T47D (cell line): ENCODE results near the gene KRTAP4-2.
"Not testable (repeated sequence)": the region's sequence is repeated elsewhere in the genome, so short reads cannot be mapped to it uniquely, and the experiment has no call there.

Experiments used
- DNase-seq, 2 experiments: peaks; one replicate each; pipeline versions ENCODE4 v3.0.0 to v3.0.0-alpha.2; 2011 to 2012; ENCODE audit warnings: low read depth in 1 of 2, low spot score in 1 of 2
- JUND ChIP-seq: IDR thresholded peaks from 2 replicates; pipeline ENCODE4 v1.6.1; 2012; ENCODE audit warnings: low read depth
- in situ Hi-C: cut with HindIII; loops from 2 replicates; pipeline ENCODE4 v1.10.0; 2016; ENCODE audit warnings: low sequenced_read_pairs, low pct_unique_long_range_greater_than_20kb

The KRTAP4-2 gene

DNA sequence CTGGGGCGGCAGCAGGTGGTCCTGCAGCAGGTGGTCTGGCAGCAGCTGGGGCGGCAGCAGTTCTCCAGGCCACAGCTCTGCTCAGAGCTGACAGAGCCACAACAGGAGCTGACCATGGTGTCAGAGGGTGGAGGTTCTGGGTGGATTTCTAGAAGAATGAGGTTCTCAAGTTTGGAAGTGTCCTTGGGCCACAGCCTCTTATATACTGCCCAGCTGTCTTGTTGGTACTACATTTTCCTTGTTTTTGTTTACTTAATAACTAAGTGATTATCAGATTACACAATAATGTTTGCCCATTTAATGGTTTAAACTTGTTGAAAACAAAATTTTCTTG lies 28.4 kb downstream of the KRTAP4-2 start, which contains the start of gene KRTAP4-5:
Gene KRTAP4-5, minus strand, starts transcription at position 174 of the 334 bp plus-strand sequence. Its CDS starts 58 bp downstream, at position 116.
- in situ Hi-C loops = no loop called here
- TF ChIP-seq JUND = no peak
- no peak for DNase-seq

GRCh38 chr17:41148971-41149651 lies 28.9 kb downstream of the KRTAP4-2 start:
- DNase-seq, in situ Hi-C loops: not testable (repeated sequence)

DNA sequence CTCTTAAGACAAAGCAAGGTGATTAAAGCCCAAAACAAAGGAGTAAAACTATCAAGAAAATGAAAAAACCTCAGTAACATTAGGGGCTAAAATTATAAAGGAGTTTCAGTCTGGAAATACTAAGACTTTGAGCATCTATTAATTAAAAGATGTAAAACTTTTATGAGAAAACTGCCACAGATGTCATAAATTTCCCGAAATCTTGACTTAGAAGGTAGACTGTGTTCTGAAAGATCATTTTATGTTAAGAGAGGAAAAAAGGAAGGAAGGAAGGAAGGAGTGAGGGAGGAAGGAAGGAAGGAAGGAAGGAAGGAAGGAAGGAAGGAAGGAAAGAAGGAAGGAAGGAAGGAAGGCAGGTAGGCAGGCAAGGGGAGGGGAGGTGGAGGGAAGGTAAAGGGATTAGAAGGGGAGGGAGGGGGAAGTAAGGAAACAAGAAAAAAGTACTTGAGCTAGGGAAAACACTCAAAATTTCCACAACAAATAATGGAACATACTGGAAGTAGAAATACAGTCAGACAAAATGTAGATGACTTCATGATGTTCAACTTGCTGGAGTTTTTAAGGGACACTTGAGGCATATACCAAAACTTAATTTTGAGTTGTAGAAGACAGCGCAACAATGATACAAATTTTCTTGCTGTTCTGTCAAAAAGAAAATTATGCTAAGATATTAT lies 30.4 kb downstream of the KRTAP4-2 start:
- in situ Hi-C loops = no loop called here
- TF ChIP-seq JUND = no peak
- no peak for DNase-seq

DNA sequence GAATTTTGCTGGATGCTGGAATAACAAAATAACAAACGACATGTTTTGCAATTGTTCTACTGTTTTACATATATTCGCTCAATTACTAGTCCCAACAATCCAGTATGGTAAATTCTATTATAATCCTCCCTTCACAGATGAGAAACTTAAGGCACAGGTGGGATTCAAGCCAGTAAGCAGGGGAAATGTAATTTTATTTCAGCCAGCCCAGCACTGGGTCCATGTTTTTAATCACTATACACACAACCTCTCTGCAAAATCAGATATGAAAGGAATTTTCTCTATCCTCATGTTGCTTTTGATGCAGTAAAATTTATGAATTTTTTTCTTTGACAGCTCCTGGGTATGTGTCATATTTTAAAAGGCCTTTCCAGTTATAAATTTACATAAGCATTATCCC lies 32.8 kb downstream of the KRTAP4-2 start:
- in situ Hi-C loops = no loop called here
- DNase-seq = no peak
- no peak for TF ChIP-seq JUND

DNA sequence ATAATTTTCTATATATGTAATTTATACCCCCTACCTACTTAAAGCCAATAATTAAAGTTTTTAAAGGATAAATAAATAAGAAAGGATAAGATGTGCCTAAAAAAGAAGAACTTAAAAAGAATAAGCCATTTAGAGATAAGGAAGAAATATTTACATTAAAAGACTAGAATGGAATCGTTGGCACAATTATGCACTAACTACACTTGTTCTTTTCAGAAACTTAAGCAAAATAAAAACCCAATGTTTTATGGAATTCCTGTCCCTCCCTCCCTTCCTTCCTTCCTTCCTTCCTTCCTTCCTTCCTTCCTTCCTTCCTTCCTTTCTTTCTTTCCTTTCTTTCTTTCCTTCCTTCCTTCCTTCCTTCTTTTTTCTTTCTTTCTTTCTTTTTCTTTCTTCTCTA lies 33.2 kb downstream of the KRTAP4-2 start:
- TF ChIP-seq JUND = no peak
- in situ Hi-C loops = no loop called here
- DNase-seq = no peak

- in situ Hi-C loops = no loop called here
- no peak for DNase-seq
- TF ChIP-seq JUND = no peak
Measured at GRCh38 chr17:41141361-41141760, 36.7 kb downstream of the KRTAP4-2 start.

- DNase-seq = no peak
- in situ Hi-C loops = no loop called here
- no peak for TF ChIP-seq JUND
Measured at GRCh38 chr17:41140360-41141131, 37.5 kb downstream of the KRTAP4-2 start, which contains the start of gene KRTAP4-6. Gene KRTAP4-6 (minus strand): TSS chr17:41140544. CDS start chr17:41140487, 57 bp downstream.

- in situ Hi-C loops, DNase-seq: not testable (repeated sequence)
Measured at GRCh38 chr17:41139865-41140264, 38.2 kb downstream of the KRTAP4-2 start.

GRCh38 chr17:41133880-41134735 lies 43.9 kb downstream of the KRTAP4-2 start:
- no peak for TF ChIP-seq JUND
- in situ Hi-C loops = no loop called here
- no peak for DNase-seq

- TF ChIP-seq JUND = no peak
- in situ Hi-C loops = no loop called here
- no peak for DNase-seq
Measured at GRCh38 chr17:41131979-41132378, 46.0 kb downstream of the KRTAP4-2 start.
